Measurements from ENCODE around the gene PLEKHG2.

Gene PLEKHG2

DNA sequence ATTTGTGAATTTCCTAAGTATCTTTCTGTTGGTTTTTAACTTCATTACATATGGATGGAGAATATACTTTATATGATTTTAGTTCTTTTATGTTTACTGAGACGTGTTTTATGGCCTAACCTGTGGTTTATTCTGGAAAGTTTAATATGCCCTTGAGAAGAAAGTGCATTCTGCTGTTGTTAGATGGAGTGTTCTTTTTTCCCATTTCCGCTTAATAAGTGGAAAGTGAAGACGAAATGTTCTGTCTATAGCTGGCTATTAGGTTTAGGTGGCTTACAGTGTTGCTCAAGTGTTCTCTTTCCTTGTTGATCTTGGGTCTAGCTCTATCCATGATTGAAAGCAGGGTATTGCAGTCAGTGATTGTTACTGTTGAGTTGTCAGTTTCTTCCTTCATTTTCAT is 50.9 kb downstream of the PLEKHG2 start:
- TF ChIP-seq, protein P1, sequence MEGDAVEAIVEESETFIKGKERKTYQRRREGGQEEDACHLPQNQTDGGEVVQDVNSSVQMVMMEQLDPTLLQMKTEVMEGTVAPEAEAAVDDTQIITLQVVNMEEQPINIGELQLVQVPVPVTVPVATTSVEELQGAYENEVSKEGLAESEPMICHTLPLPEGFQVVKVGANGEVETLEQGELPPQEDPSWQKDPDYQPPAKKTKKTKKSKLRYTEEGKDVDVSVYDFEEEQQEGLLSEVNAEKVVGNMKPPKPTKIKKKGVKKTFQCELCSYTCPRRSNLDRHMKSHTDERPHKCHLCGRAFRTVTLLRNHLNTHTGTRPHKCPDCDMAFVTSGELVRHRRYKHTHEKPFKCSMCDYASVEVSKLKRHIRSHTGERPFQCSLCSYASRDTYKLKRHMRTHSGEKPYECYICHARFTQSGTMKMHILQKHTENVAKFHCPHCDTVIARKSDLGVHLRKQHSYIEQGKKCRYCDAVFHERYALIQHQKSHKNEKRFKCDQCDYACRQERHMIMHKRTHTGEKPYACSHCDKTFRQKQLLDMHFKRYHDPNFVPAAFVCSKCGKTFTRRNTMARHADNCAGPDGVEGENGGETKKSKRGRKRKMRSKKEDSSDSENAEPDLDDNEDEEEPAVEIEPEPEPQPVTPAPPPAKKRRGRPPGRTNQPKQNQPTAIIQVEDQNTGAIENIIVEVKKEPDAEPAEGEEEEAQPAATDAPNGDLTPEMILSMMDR (IDR thresholded peaks at IDR 0.05; ENCODE audit: low read depth, low read length, missing control alignments) = no peak
- no peak overlapping the region for H3K4me3 ChIP-seq (replicated peaks; ENCODE audit: low read depth, low read length)
- no peak for DNase-seq (ENCODE audit: extremely low read depth, low read depth)

GRCh38 chr19:39465956-39466747 is 53.7 kb downstream of the PLEKHG2 start:
- no peak for DNase-seq (ENCODE audit: extremely low read depth, low read depth)
- TF ChIP-seq, protein P1 (IDR thresholded peaks at IDR 0.05; ENCODE audit: low read depth, low read length, missing control alignments) = no peak

GRCh38 chr19:39467941-39468340 is 55.5 kb downstream of the PLEKHG2 start:
- H3K4me3 ChIP-seq (replicated peaks; ENCODE audit: low read depth, low read length) = no peak overlapping the region
- TF ChIP-seq, protein P1 (IDR thresholded peaks at IDR 0.05; ENCODE audit: low read depth, low read length, missing control alignments) = no peak
- no peak for DNase-seq (ENCODE audit: extremely low read depth, low read depth)

More at GRCh38 chr19:39465956-39466747, 53.7 kb downstream of the PLEKHG2 start:
- no peak overlapping the region for H3K4me3 ChIP-seq (replicated peaks; ENCODE audit: low read depth, low read length)

DNA sequence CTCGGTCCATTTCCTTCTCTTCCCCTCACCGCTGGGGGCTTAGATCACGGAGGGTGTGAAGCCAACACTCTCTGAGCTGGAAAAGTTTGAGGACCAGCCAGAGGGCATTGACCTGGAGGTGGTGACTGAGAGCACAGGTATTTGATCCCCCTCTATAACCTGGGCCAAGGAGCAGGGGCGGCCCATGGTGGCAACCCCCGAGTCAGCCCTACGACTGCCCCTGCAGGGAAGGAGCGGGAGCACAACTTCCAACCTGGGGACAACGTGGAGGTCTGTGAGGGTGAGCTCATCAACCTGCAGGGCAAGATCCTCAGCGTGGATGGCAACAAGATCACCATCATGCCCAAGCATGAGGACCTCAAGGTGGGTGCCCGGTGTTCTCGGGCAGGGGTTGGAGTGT is 56.6 kb downstream of the PLEKHG2 start:
- TF ChIP-seq, protein P1 (IDR thresholded peaks at IDR 0.05; ENCODE audit: low read depth, low read length, missing control alignments) = no peak
- no peak for DNase-seq (ENCODE audit: extremely low read depth, low read depth)
- H3K4me3 ChIP-seq (replicated peaks; ENCODE audit: low read depth, low read length) = no peak overlapping the region

GRCh38 chr19:39469567-39469966 is 57.1 kb downstream of the PLEKHG2 start:
- no peak for DNase-seq (ENCODE audit: extremely low read depth, low read depth)
- TF ChIP-seq, protein P1 (IDR thresholded peaks at IDR 0.05; ENCODE audit: low read depth, low read length, missing control alignments) = no peak
- no peak overlapping the region for H3K4me3 ChIP-seq (replicated peaks; ENCODE audit: low read depth, low read length)

DNA sequence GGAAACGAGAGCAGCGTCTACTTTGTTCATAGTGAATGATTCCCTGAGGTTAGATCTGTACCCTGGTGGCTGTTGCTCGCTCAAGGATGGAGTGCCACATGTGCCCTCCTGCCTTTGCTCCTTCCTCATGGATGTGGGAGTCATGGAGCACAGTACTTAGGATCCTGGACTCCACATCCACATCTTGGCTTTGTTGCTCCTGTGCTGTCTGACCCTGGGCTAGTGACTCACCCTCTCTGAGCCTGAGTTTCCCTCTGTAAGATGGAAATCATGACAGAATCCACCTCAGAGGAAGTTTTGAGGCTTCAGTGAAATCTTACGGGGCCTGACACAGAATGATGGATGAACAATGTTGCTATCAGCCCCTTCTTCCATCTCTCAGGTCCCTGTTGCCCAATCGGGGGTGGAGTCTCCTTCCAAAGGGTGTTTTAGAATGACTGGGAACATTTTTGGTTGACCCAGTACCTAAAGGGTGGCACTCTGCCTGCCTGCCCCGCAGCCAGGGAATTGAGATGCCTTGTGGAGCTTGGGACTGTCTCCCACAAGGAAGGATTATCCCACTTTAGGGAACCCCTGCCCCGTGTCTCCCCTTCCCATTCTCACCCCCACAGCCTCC is 58.4 kb downstream of the PLEKHG2 start:
- DNase-seq (ENCODE audit: extremely low read depth, low read depth) = no peak
- TF ChIP-seq, protein P1 (IDR thresholded peaks at IDR 0.05; ENCODE audit: low read depth, low read length, missing control alignments) = no peak
- no peak overlapping the region for H3K4me3 ChIP-seq (replicated peaks; ENCODE audit: low read depth, low read length)

Measured in HFF-Myc (cell line).